Bronchial epithelial cell (primary cell): ENCODE results near the gene SIGLEC6. TPM values are rescaled to one million over a fixed set of nuclear protein-coding genes. Genes with fewer than 3 reads are reported as not detected.

Experiments
- DNase-seq: peaks from one replicate; pipeline ENCODE4 v3.0.0-alpha.2; 2010; ENCODE audit warnings: low read depth
- FAIRE-seq: peaks from 2 replicates; lab custom pipeline; 2011; peaks lifted over from hg19 to GRCh38; lab: Jason Lieb, UNC
- H3K27me3 ChIP-seq: 2 replicates; pipeline ENCODE4 v1.5.1; 2011; ENCODE audit warnings: low read length; ENCODE audit not compliant: control insufficient read depth, insufficient read depth
- H3K36me3 ChIP-seq: 2 replicates; pipeline ENCODE4 v1.5.1; 2011; ENCODE audit warnings: low read length; ENCODE audit not compliant: control insufficient read depth, insufficient read depth
- H3K4me3 ChIP-seq: 2 replicates; pipeline ENCODE4 v1.5.1; 2011; ENCODE audit warnings: mild to moderate bottlenecking, low read depth, low read length, control low read depth
- CTCF ChIP-seq: IDR thresholded peaks from 2 replicates; pipeline ENCODE4 v1.5.1; 2011; ENCODE audit warnings: mild to moderate bottlenecking, moderate library complexity, low read length, control low read depth, inconsistent platforms; ENCODE audit not compliant: insufficient read depth, severe bottlenecking
- total RNA-seq: library from RNA; depleted of rRNA; stranded (reverse); fragments of >200 nt; gene quantifications from 2 replicates; pipeline ENCODE4 v1.2.1, GENCODE V29; 2014

The SIGLEC6 gene
- total RNA-seq, 1 donor from 2014 or later: not detected

GRCh38 chr19:51565583-51565982, 34.1 kb upstream of the SIGLEC6 start:
- no peaks in the 10 kb centered on the region for H3K36me3 ChIP-seq
- H3K4me3 ChIP-seq: no peak overlapping the region
- no peak for TF ChIP-seq CTCF
- no peaks in the 10 kb centered on the region for H3K27me3 ChIP-seq
- peak; percentile 66 for FAIRE-seq
- DNase-seq: no peak

GRCh38 chr19:51564791-51565190, 33.3 kb upstream of the SIGLEC6 start:
- no peak for DNase-seq
- TF ChIP-seq CTCF: no peak
- H3K4me3 ChIP-seq: no peak overlapping the region
- no peak for FAIRE-seq
- H3K27me3 ChIP-seq: no peaks in the 10 kb centered on the region
- H3K36me3 ChIP-seq: no peaks in the 10 kb centered on the region

- FAIRE-seq (peak; percentile 13), DNase-seq (no peak)
- Histone ChIP-seq H3K36me3 (no peaks in the 10 kb centered on the region), H3K27me3 (no peaks in the 10 kb centered on the region), H3K4me3 (no peak overlapping the region)
- no peak for TF ChIP-seq CTCF
These were observed 28.9 kb upstream of the SIGLEC6 start for GRCh38 chr19:51560339-51560738.

- TF ChIP-seq CTCF: no peak
- DNase-seq: no peak
- Histone ChIP-seq H3K36me3 (no peaks in the 10 kb centered on the region), H3K4me3 (no peak overlapping the region), H3K27me3 (no peaks in the 10 kb centered on the region)
- FAIRE-seq: no peak
These were observed 27.8 kb upstream of the SIGLEC6 start for GRCh38 chr19:51559240-51559639.

- Histone ChIP-seq H3K27me3 (no peaks in the 10 kb centered on the region), H3K36me3 (no peaks in the 10 kb centered on the region), H3K4me3 (no peak overlapping the region)
- TF ChIP-seq CTCF: no peak
- DNase-seq (peak; percentile 22), FAIRE-seq (no peak)
These were observed 21.7 kb upstream of the SIGLEC6 start for GRCh38 chr19:51552996-51553725.

- H3K27me3 ChIP-seq: no peaks in the 10 kb centered on the region
- H3K4me3 ChIP-seq: no peak overlapping the region
- no peaks in the 10 kb centered on the region for H3K36me3 ChIP-seq
- FAIRE-seq (no peak), DNase-seq (no peak)
- TF ChIP-seq CTCF: no peak
These were observed 21.1 kb upstream of the SIGLEC6 start for GRCh38 chr19:51552608-51552995.
